Measurements from ENCODE around the gene GTF3C4. TPM values are rescaled to one million over a fixed set of nuclear protein-coding genes. Genes with fewer than 3 reads are reported as not detected.

Gene GTF3C4
- polyA plus RNA-seq, 1 donor from 2014 or later = 11.1 TPM

DNA sequence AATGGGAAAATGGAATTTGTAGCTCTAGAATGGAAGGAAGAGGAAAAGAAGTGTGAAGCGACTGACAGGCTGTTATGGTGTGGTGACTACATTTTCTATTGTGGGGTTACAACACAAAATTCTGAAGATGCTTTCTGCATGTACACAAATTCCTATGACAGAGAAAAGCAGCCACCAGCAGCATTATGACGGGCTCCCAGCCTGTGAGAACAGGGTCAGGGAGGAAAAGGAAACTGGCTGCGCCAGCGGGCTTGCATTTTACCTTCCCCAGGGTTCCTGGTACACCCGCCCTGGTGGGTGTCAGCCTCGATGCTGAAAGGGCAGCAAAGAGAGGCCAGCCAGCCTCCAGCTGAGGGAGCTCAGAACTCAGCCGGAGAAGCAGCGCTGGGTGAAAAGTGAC is 41.5 kb upstream of the GTF3C4 start:
- Histone ChIP-seq H3K79me2 (replicated peaks; ENCODE audit: insufficient read depth, low read length) (no peaks in the 10 kb centered on the region), H3K36me3 (ENCODE audit: insufficient read depth, low read length) (no peaks in the 10 kb centered on the region), H4K20me1 (ENCODE audit: insufficient read depth) (no peaks in the 10 kb centered on the region), H3K9me2 (ENCODE audit: insufficient read depth, low read length) (no peaks in the 10 kb centered on the region), H3K27me3 (ENCODE audit: insufficient read depth, low read depth, low read length) (no peaks in the 10 kb centered on the region), H3K4me2 (ENCODE audit: low read length) (no peak overlapping the region), H3K9me3 (ENCODE audit: low read length) (no peaks in the 10 kb centered on the region), H3K4me3 (ENCODE audit: low read length) (no peak overlapping the region), H3K27ac (ENCODE audit: low read length) (peak overlapping the region; percentile 21), H3K9ac (ENCODE audit: low read length) (no peak overlapping the region), H2AFZ (ENCODE audit: low read depth, low read length) (no peak overlapping the region), H3F3A (ENCODE audit: insufficient read depth, low read length, poor library complexity, severe bottlenecking) (no peaks in the 10 kb centered on the region)
- no peak for TF ChIP-seq CTCF (IDR thresholded peaks at IDR 0.05; ENCODE audit: poor library complexity, severe bottlenecking)
- no peak for TF ChIP-seq RAD21 (conservative IDR thresholded peaks at IDR 0.05)
- TF ChIP-seq REST (IDR thresholded peaks at IDR 0.05; ENCODE audit: borderline replicate concordance) = no peak
- no peak for TF ChIP-seq POLR2AphosphoS5 (IDR thresholded peaks at IDR 0.05)
- TF ChIP-seq SMC3 (conservative IDR thresholded peaks at IDR 0.05; ENCODE audit: poor library complexity) = no peak
- no peak for TF ChIP-seq MXI1 (conservative IDR thresholded peaks at IDR 0.05; ENCODE audit: poor library complexity, severe bottlenecking)
- TF ChIP-seq EP300 (conservative IDR thresholded peaks at IDR 0.05; ENCODE audit: poor library complexity, severe bottlenecking) = no peak
- TF ChIP-seq EZH2 (IDR thresholded peaks at IDR 0.05; ENCODE audit: borderline replicate concordance, insufficient read depth, low read length, poor library complexity, severe bottlenecking) = no peak
- no peak for TF ChIP-seq TAF1 (IDR thresholded peaks at IDR 0.05; ENCODE audit: low read depth)

DNA sequence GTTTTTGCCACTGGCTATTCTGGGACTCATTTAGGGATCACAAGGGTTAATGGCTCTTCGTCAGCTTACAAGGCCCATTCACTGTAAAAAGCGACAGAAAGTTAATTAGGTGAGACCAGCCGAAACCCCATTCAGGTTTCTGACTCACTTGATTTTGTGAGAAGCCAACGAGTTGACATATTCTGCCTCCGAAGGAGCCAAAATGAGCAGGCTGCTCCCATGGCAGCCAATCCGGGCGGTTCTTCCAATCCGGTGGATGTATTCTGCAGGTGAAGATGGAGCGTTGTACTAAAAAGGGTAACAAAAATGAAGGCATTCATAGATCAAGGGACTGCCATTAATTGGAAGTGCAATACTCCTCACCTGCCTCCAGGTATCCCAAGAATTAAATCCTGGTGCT is 40.1 kb upstream of the GTF3C4 start:
- Histone ChIP-seq H3K27ac (ENCODE audit: low read length) (no peak overlapping the region), H3K36me3 (ENCODE audit: insufficient read depth, low read length) (no peaks in the 10 kb centered on the region), H2AFZ (ENCODE audit: low read depth, low read length) (no peak overlapping the region), H3K79me2 (replicated peaks; ENCODE audit: insufficient read depth, low read length) (no peaks in the 10 kb centered on the region), H3F3A (ENCODE audit: insufficient read depth, low read length, poor library complexity, severe bottlenecking) (no peaks in the 10 kb centered on the region), H3K4me3 (ENCODE audit: low read length) (no peak overlapping the region), H3K27me3 (ENCODE audit: insufficient read depth, low read depth, low read length) (no peaks in the 10 kb centered on the region), H3K9ac (ENCODE audit: low read length) (no peak overlapping the region), H4K20me1 (ENCODE audit: insufficient read depth) (no peaks in the 10 kb centered on the region), H3K9me2 (ENCODE audit: insufficient read depth, low read length) (no peaks in the 10 kb centered on the region), H3K9me3 (ENCODE audit: low read length) (no peaks in the 10 kb centered on the region), H3K4me2 (ENCODE audit: low read length) (no peak overlapping the region)
- TF ChIP-seq MXI1 (conservative IDR thresholded peaks at IDR 0.05; ENCODE audit: poor library complexity, severe bottlenecking) (no peak), CTCF (IDR thresholded peaks at IDR 0.05; ENCODE audit: poor library complexity, severe bottlenecking) (no peak), TAF1 (IDR thresholded peaks at IDR 0.05; ENCODE audit: low read depth) (no peak), RAD21 (conservative IDR thresholded peaks at IDR 0.05) (no peak), REST (IDR thresholded peaks at IDR 0.05; ENCODE audit: borderline replicate concordance) (no peak), SMC3 (conservative IDR thresholded peaks at IDR 0.05; ENCODE audit: poor library complexity) (no peak)
